GM18520 (cell line): Measurements from ENCODE around the gene HSD17B8.

Experiments
- ATAC-seq: cut with Tn5 transposase; IDR thresholded peaks from one replicate; pipeline ENCODE4 v1.9.1; 2021; ENCODE audit not compliant: unreplicated experiment

HSD17B8 gene

DNA sequence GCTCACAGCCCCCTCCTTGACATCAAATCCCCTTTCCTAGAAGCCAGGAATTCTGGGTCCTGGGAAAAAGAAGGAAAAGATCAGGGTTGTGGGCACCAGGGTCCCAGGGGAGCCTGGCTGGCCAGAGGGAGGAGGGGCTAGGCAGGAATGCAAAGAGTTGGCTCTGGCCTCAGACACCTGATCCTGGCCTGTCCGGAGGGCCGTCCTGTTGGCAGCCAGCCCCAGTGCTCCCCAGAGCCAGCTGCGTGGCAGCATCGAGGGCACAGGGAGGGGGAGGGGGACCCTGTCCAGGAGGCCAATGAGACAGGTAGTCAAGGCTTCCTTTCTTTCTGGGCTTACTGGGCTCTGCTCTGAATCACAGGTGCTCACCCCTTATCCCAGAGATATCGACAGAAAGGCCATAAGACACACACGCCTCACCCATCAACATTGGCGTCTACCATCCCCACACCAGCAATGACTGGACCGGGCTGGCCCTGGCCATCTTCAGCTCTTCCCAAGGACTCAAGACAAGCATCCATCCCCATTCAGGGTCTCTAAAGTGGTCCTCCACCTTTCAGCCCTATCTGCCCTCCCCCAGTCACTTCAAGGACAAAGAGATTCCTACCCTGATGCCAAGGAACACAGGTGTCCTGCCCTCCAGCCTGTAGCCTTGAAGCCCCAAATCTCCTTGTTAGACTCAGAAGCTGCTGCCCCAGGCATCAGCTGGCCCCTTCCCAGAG, 12.9 kb upstream of the HSD17B8 start:
- ATAC-seq = no peak

DNA sequence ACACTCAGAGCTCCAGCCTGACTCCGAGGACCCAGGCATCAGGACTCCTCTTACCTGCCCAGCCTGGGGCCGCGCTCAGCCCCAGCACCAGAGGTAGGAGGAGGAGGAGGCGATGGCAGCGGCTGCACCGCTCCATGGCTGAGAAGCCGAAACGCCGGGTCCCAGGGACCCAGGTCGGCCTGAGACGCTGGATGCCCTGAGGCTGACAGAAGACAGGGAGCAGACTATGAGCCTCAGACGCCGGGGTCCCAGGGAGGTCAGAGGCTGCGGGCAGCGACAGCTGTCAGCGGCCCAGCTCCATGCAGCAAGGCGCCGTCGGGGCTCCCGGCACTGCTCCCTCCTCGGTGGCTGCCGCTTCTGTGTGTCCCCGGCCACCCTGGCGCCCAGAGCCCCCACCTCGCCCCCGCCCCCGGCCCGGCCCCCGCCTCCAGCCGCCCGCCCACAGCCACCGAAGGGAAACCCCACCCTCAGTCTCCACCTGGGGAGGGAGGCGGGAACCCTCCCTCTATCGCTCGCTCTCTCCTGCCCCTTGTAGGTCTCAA, 12.3 kb upstream of the HSD17B8 start, which contains the start of gene COL11A2:
TSS of gene COL11A2 (minus strand) at position 363 of the 542 bp plus-strand sequence. CDS start at position 136, 227 bp downstream.
- ATAC-seq = no peak

DNA sequence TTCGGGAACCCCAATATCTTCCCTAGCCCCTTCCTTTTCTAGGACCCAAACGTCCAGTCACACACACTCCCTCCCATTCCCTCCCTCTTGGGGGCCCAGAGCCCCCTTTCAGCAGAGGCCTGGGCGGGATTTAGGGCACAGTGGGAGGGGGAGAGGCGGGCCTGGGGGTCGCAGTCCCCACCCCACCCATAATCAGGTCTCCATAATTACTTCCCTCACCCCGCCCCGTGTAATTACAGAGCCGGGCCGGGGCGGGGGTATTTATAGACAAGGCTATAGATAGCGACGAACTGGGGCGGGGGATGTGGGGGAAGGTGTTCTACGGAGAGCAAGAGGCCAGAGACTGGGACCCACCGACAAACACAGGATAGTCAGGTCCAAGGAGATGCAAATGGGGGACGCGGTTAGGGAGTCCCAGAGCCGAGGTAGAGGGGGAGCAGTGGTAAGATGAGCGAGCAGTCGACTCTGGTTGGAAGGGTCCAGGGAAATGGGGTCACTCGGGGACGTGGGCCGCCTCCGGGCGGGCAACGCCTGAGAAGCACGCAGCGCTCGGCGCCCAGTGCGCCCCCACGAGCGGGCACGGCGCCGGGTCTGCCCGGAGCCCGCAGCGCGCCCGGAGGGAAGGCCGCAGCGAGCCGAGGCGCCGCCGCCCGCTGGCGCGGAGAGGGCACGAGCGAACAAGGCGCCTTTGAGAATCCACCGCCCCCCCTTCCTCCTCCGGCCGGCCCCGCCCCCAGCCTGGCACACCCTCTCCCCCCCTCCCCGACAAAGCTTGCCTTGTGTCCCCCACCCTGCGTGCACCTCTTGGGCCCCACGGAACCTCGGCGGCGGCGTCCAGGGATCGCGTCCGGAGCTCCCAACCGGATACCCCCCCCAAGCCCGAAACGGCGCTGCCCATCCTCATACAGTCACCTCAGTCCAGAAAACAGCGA, 11.5 kb upstream of the HSD17B8 start:
- ATAC-seq = no peak

DNA sequence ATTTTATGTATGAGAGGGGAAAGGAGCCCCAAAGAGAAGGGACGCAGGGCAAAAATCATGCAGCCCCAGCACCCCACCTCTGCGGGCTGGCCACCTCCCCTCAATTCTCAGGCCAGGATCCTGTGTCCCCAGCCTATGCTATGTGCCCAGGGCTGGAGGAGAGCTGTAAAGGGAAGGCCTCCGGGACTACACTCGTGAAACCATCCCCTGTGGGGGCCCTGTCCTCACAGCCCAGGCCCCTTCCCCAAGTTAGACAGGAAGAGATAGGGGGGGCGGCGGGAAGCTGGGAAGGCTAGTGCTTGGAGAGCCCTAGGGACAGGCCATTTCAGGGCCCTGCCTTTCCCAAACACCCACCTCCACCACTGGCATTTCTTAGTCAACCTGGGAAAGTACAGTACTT, 10.8 kb upstream of the HSD17B8 start:
- no peak for ATAC-seq

DNA sequence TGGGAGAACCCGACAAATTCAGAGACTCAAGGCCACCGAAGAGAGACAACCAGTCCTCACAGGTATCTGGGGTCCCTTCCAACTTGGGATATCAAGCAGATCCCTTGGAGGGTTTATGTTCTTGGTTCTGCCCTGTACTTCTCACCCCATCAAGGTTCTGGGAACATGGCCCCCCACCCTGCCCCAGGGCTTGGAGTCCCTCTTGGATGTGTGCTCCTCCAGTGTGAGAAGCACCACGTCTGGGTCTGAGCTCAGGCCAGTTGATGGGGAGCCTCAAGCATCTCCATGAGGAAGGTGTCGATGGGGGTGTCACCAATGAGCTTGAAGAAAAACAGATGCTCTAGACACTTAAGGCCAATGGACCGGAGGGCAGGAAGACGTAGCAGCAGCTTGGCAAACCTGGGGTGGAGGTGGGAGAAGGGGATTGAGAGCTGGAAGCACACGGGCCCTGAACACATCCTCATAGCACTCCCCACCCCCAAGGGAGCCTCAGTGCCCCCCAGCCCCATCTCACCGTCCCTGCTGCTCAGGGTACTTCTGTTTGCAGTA, 9.9 kb upstream of the HSD17B8 start:
- ATAC-seq = no peak

DNA sequence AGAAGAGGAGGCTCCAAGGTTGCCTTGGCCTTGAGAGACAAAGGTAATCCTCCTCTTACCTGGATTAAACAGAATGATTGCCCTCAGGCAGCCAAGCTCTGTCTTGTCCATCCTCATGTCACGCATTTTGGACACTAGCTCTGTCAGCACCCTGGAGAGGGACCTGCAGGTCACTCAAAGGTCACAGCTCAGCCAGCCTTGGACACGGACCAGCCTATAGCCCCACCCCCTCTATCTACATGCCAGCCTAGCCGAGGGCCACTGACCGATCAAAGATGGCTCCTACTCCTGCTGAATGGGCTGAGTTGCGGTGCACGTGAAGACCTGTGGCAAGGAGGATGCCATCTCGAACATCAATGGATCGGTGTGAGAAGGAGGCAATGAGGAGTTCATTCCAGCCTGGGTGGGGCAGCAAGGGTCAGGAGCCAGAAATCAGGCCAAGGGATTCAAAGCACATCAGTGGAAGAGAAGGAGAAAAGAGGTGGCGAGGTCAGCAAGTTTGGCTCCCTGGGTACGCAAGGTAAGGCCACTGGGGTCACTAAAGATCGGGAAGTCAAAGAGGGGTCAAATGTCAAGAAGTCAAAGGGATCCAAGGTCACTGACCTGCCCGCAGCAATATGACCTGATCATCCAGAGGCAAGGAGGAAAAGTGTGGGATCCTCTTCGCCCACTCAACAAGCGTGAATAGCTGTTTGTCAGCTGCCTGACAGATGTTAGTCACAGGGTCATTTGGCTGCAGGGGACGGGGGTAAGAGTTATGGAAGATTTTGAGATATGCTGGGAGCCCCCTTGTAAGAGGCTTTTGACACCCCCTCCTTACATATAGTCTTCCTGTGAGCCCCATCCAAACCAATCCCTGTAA, 8.9 kb upstream of the HSD17B8 start:
- no peak for ATAC-seq

DNA sequence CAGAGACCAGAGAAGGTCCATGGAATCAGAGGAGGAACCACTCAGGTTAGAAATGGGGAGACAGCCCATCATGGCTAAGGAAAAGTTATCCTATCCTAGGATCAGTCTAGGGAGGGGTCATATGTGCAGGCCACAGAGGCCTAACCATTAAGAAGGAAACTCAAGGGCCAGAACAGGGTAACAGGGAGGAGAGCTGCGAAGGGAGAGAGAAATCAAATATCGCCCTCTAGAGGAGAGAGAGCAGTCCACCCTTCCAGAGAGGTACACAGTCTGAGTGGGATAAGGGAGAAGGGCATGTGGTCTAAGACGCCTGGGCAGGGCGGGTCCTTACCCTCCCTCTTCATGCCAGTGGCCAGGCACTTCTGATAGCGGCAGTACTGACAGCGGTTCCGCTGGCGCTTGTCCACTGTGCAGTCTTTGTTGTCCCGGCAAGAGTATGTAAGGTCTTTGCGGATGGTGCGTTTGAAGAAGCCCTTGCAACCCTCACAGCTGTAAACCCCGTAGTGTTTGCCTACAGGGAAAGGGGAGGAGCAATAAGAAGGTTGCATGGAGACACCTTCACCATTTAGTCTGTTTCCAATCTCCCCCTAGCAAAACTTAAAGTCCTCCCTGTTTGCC, 6.9 kb upstream of the HSD17B8 start:
- no peak for ATAC-seq

DNA sequence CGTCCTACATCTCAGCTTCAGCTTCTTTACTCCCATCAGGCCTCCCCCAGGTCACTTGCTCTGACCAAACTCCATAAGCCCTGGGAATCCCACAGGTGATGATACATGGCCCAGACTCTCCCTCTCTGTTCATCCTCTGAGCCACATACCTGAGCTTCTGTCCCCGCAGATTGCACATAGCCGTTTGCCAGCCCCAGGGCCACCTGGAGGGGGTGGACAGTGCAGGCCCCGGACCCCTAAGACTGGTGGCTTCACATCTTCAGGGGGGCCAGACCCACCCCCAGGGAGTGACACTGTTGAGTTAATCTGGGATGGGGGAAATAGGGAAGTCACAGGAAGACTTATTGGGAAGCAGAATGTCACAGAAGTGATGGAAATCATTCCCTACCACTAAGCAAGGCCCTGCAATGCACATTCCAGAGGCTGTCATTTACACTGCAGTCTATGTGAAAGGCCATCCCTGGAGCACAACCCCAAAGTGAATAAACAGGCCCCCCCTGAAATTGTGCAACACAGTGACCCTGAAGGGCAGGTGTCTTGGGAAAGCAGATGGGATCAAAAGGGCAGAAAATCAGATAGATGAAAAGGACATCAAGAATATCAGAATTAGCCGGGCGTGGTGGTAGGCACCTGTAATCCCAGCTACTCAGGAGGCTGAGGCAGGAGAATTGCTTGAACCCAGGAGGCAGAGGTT, 6.1 kb upstream of the HSD17B8 start:
- ATAC-seq = no peak

DNA sequence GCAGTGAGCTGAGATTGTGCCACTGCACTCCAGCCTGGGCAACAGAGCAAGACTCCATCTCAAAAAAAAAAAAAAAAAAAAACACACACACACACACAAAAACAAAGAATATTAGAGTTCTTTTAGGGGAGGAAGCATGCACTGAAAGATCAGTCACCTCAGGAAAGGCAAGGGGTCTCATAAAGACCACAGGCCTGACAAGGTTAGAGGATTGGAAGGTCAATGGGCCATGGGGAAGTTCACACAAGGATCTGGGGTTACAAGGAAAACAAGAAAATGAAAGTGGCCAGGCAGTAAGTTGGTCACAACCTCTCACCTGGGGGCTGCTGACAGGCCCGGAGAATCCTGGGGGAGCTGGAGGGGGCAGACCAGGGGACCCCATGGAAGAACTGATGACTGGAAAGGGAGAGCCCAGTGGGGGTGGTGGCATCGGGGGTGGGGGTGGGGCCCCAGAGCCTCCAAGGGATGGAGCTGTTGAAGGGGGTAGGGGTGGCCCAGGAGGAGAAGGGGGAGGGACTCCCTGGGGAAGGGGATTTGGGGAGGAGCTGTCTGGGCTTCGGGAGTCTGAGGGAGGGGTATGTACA, 5.5 kb upstream of the HSD17B8 start:
- ATAC-seq = no peak

DNA sequence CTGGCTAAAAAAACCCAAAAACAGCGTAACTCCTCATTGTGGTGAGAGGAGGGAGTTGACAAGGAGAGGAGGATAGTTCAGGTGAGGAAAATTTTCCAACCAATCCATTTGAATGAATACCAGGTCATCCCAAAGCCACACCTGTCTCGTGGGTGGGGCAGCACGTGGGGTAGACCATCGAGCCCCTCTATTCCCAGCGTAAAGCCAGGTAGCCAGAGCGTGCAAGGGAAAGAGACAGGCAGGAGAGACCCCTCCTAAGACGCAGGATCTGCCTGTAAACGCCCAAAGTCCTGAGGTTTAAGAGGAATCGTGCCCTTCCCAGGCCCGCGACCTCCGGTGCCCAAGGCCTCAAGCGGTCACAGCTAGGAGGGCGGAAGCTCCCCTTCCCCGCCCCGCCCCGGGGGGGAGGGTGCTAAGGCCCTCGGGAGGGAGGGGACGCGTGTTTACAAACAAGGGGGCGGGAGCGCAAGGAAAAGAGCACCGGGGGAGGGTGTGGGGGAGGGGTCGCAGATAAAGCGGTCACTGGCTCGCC, 4.7 kb upstream of the HSD17B8 start:
- ATAC-seq = peak; percentile 12

DNA sequence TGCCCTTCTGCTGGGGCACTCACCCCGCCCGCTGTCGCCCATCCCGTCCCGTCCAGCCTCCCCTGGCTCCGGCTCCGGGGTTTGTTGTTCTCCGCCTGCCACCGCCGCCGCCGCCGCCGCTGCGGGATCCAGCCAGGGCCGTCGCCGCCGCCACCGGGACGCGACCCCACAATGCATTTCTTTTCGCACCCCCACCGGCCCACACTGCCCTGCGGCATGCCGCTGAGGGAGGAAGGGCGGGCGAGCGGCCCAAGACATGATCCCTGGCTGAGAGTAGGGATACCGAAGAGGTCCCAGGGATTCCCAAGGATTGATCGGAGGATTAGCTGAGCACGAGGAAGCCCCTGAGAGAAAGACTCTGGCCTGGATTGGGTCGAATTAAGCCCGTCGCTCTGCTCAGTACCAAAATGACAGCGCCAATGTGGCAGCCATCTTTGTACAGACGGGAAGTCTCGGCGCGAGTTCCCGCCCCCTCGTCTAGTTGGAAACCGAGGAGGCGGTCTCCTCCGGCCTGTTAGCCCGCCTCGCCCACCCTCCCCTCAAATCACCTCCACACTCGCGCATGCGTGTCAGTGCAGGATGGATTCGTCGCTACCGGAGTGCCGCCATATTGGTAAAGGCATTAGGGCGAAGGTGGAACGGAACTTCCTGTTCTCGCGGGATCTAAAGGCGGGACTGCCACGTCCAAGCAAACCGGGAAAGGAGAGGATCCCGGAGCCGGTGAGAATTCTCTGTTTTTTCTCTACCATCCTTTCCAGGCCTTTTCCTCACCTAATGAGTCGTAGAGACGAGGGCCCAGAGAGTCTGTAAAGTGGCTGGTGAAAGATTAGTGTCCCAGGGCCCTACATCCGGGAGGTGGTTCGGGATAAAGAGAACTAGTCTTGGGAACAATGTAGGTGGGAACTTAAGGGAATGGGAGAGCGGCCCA, 4.0 kb upstream of the HSD17B8 start, which contains the start of the genes RXRB and SLC39A7:
TSS of gene RXRB (minus strand) at position 447 of the 928 bp plus-strand sequence. CDS start at position 258, 189 bp downstream.
TSS of gene SLC39A7 (plus strand) at position 649 of the 928 bp plus-strand sequence. CDS start 379 bp downstream, outside the sequence.
- peak; percentile 37 for ATAC-seq

DNA sequence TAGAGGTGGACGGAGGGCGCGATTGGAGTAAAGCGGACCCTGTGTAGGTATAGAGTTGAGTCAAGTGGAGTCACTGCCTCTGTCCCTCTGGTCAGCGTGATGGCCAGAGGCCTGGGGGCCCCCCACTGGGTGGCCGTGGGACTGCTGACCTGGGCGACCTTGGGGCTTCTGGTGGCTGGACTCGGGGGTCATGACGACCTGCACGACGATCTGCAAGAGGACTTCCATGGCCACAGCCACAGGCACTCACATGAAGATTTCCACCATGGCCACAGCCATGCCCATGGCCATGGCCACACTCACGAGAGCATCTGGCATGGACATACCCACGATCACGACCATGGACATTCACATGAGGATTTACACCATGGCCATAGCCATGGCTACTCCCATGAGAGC, 3.3 kb upstream of the HSD17B8 start:
- no peak for ATAC-seq

DNA sequence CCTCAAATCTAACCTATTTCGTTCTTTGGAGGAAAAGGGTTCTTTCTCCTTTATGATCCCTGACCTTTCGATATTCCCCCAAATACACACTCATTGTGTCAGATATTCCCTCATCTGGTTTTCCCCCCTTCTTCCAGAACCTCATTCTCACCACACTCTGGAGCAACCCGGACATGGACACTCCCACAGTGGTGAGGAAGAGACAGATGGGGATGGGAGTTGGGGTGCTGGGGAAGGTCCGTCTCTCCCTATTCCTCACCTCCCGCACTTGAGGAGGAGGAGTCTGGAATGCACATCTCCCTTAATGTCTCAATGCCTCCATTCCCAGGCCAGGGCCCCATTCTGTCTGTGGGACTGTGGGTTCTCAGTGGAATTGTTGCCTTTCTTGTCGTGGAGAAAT, 2.5 kb upstream of the HSD17B8 start:
- no peak for ATAC-seq

DNA sequence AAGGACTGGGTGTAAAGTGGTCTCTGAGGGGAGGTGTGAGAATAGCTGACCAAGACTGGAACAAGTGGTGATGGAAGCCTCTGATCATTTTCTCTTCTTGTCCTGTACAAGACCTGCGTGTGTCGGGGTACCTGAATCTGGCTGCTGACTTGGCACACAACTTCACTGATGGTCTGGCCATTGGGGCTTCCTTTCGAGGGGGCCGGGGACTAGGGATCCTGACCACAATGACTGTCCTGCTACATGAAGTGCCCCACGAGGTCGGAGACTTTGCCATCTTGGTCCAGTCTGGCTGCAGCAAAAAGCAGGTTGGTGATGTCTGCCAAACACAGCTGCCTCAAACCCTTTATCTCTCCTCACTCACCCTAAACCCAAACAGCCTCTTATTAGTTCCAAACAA, 1.7 kb upstream of the HSD17B8 start:
- ATAC-seq = no peak

DNA sequence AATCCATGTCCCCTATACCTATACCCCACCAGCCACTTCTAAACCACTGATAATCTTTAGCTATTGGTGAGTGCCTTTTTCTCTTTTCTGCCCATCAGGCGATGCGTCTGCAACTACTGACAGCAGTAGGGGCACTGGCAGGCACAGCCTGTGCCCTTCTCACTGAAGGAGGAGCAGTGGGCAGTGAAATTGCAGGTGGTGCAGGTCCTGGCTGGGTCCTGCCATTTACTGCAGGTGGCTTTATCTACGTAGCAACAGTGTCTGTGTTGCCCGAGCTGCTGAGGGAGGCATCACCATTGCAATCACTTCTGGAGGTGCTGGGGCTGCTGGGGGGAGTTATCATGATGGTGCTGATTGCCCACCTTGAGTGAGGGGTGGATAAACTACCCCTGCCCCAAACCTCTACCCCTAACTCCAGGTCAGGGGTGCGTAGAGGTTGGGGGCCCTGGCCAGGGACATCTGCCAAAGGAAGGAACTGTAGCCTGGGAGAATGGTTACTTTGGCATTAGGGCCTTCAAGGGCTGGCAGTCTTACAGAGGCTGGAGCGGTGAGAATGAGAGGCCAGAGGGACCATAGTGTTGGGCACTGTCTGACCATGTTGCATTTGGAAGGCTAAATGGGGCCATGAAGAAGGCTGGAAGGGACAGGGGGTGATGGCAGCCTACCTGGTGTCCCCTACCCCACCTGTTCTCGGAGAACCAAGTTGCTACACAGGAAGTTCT, 851 bp upstream of the HSD17B8 start:
- no peak for ATAC-seq

DNA sequence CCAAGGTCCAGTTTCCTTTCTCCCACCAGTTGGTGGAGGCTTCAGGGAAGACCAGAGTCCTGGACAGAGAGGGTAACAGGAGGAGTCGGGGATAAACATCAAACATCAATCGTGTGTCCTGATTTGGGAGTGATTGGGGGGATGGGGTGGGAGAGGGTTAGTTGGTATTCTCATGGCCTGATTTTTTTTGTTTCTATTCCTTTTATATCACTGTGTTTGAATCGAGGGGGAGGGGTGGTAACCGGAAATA, 365 bp upstream of the HSD17B8 start:
- no peak for ATAC-seq
